Mononuclear cell (primary cell): ENCODE data around the gene ERLIN1. TPM values are rescaled to one million over a fixed set of nuclear protein-coding genes. Genes with fewer than 3 reads are reported as not detected.

ENCODE experiments used
- H3K27me3 ChIP-seq: 2 replicates; pipeline ENCODE4 v1.6.0; 2011; ENCODE audit warnings: low read length, control low read depth; ENCODE audit not compliant: insufficient read depth
- H3K4me1 ChIP-seq: 2 replicates; pipeline ENCODE4 v1.5.1; 2011; ENCODE audit warnings: mild to moderate bottlenecking, low read length, control low read depth; ENCODE audit not compliant: insufficient read depth
- H3K4me3 ChIP-seq: 2 replicates; pipeline ENCODE4 v1.5.1; 2011; ENCODE audit warnings: mild to moderate bottlenecking, low read length, moderate library complexity
- H3K9me3 ChIP-seq: 2 replicates; pipeline ENCODE4 v1.5.1; 2011; ENCODE audit warnings: low read depth, mild to moderate bottlenecking, control low read depth, low read length
- total RNA-seq: library from RNA; depleted of rRNA; stranded (reverse); fragments of >200 nt; gene quantifications from one replicate; pipeline ENCODE4 v1.2.3, GENCODE V29; 2012

The ERLIN1 gene
- total RNA-seq, 1 donor: 2.7 TPM

DNA sequence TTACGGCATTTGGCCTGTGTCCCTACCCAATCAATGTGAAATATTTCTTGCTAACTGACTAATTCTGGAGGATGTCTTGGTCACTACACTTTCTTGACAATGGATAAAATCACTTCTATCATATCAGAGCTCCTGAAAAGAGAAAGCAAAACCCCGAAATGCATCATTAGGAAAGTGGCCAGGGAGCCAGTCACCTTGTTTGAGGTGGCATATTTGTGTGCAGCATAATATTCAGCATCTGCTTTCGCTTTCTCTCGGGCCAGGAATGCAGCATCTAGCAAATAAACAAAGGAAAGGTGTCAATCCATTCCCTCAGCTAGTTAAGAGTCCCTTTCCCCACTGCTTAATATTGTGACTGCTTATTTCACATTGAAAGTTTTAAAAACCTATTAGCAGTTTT, 31.2 kb downstream of the ERLIN1 start:
- Histone ChIP-seq H3K4me1 (no peaks in the 10 kb centered on the region), H3K27me3 (no peaks in the 10 kb centered on the region), H3K9me3 (no peaks in the 10 kb centered on the region), H3K4me3 (no peak overlapping the region)

GRCh38 chr10:100153239-100153825, 32.5 kb downstream of the ERLIN1 start:
- H3K27me3 ChIP-seq: no peaks in the 10 kb centered on the region
- H3K9me3 ChIP-seq: no peaks in the 10 kb centered on the region
- no peak overlapping the region for H3K4me3 ChIP-seq
- no peaks in the 10 kb centered on the region for H3K4me1 ChIP-seq

GRCh38 chr10:100151723-100152300, 34.0 kb downstream of the ERLIN1 start:
- Histone ChIP-seq H3K9me3 (no peaks in the 10 kb centered on the region), H3K27me3 (no peaks in the 10 kb centered on the region), H3K4me1 (no peaks in the 10 kb centered on the region), H3K4me3 (no peak overlapping the region)

DNA sequence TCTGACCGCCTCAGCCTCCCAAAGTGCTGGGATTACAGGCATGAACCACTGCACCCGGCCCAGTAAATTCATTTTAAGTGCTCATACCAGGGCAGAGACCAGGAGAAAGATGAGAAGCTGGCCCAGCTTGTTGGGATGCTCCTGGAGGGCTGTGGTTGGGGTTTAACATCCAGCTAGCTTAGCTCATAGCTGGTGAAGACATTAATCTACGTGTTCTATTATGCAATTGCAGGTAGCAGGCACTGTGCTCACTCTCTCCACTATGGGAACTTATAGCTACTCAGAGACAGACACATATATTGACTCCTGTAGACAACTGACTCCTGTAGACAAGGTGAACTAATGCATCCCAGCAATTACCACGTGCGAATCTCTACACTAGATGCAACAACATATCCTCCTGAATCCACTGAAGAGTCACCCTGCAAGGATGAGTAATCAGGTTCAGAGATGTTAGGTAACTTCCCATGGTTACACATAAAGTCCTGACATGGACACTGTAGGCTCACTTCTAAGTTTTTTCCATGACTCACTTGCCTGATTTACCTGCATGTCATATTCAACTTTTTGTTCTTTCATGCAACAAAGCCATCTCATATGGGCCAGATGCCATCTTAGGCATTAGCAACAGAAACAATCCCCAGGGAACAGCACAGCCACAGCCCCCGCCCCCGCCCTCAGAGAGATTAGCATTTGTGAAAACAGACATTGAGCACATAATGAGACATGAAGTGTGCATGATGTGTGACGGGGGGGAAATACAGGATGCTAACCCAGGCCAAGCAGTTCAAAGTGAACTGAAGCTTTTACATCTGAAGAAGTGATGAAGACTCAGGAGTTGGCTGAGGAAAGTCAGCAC, 37.2 kb downstream of the ERLIN1 start:
- Histone ChIP-seq H3K27me3 (no peaks in the 10 kb centered on the region), H3K4me1 (no peaks in the 10 kb centered on the region)

DNA sequence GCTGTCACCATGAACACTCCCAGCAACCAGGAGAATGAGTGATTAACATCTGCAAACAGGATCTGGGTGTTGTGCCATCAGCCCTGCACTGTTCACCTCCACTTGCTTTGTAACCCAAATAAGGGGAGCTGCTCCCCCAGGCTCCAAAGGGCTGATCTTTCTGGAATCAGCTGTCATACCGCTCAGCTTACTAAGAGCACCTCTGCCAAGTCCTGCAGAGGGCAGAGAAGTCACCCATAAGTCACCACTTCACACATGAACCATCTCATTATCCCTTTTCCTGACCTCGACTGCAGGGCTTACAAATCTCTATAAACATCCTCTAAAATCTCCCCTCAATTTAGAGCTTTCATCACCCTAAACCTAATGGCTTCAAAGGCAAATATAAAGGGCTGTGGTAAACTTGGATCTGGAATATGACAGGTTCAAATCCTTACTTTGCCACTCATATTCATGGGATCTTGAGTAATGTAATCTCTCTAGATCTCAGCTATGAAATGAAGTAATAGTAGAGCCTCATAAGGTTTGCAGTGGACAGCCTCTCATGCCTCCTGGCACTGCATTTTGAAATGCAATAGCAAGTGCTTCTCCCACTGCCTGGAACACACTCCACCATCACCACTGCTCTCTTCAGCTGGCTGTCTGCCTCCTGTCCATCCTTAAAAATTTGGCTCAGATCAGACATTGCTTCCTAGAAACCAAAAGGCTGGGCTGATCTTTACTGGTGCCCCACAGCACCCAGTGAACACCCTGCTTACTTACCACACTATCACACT, 38.8 kb downstream of the ERLIN1 start:
- no peaks in the 10 kb centered on the region for H3K27me3 ChIP-seq
- no peak overlapping the region for H3K4me3 ChIP-seq
- H3K4me1 ChIP-seq: no peaks in the 10 kb centered on the region
- no peaks in the 10 kb centered on the region for H3K9me3 ChIP-seq

More for the DNA sequence above, 37.2 kb downstream of the ERLIN1 start:
- Histone ChIP-seq H3K9me3 (no peaks in the 10 kb centered on the region), H3K4me3 (no peak overlapping the region)

GRCh38 chr10:100146398-100146797, 39.4 kb downstream of the ERLIN1 start:
- H3K4me1 ChIP-seq: no peaks in the 10 kb centered on the region
- no peak overlapping the region for H3K4me3 ChIP-seq
- no peaks in the 10 kb centered on the region for H3K27me3 ChIP-seq
- H3K9me3 ChIP-seq: no peaks in the 10 kb centered on the region

- H3K4me3 ChIP-seq: no peak overlapping the region
- H3K27me3 ChIP-seq: no peaks in the 10 kb centered on the region
- no peaks in the 10 kb centered on the region for H3K9me3 ChIP-seq
- no peaks in the 10 kb centered on the region for H3K4me1 ChIP-seq
Observed at GRCh38 chr10:100143756-100144155, 42.1 kb downstream of the ERLIN1 start.

DNA sequence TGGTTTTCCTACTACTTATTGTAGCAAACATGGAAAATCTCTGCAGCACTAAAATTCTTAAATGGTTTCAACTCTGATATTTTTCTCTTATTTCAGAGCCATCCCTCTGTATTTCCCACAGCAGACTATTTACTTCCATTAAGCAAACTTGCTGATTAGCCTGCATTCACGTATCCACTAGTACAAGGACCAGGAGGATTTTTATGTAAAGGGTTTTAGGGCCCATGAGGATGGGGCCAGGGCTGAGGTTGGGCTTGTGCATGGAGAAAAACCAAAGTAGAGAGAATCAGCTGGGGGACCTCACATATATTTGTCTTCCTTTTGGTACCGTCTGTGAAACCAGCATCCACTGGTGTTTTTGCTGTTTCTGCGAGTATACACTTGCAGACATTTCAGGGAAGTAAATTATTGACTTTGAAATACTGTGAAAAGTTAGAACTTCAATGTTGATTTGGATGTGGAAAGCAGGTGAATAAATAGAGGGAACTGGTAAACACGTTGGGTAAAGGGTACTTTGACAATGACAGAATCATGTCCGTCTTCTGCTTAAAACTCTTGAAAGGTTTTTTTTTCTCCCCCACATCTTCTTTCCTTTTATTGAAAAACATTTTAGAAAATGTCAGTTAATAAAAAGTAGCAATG, 44.3 kb downstream of the ERLIN1 start:
- no peaks in the 10 kb centered on the region for H3K4me1 ChIP-seq
- no peaks in the 10 kb centered on the region for H3K27me3 ChIP-seq
- H3K4me3 ChIP-seq: no peak overlapping the region
- no peaks in the 10 kb centered on the region for H3K9me3 ChIP-seq

DNA sequence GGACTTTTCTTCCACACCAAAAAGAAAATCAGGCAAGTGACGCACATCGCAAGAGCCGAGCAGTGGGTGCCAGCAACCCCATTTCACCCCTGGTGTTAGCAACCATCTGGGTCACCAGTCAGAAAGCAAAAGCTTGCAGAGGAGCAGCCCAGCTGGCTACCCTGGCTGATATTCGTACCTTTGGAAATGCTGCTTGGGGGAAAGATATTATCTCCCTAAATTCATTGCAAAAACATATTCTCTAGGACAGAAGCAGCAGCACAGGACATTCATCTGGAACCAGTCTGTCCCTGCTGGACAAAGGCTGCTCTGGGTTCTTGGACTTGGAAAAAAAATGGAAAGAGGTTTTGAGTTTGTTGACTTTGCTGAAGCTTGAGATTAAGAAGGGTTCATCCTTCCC, 45.8 kb downstream of the ERLIN1 start:
- H3K27me3 ChIP-seq: no peaks in the 10 kb centered on the region
- H3K4me3 ChIP-seq: no peak overlapping the region
- no peaks in the 10 kb centered on the region for H3K4me1 ChIP-seq
- H3K9me3 ChIP-seq: peaks cover 4% of the 10 kb centered on the region

- H3K27me3 ChIP-seq: no peaks in the 10 kb centered on the region
- no peak overlapping the region for H3K4me3 ChIP-seq
- peaks cover 10% of the 10 kb centered on the region for H3K9me3 ChIP-seq
- H3K4me1 ChIP-seq: no peaks in the 10 kb centered on the region
Observed at GRCh38 chr10:100138921-100139496, 46.8 kb downstream of the ERLIN1 start.

DNA sequence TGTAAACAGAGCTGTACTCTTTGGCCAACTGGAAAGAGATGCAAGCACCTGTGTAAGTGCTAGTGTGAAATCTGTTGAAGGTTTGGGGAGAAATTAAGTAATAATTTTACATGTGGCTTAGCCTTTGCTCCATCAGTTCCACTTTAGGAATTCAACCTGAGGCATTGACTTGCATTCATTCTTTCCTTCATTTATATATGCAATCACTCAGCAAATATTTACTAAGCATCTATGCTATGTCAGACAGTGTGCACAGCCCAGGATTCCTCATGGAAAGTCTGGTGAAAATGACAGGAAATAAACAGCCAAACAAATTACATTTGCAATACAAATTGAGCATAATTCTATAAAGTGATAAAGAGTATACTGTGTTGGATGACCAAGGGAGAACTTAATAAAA, 50.3 kb downstream of the ERLIN1 start:
- H3K4me1 ChIP-seq: no peaks in the 10 kb centered on the region
- no peak overlapping the region for H3K4me3 ChIP-seq
- no peaks in the 10 kb centered on the region for H3K27me3 ChIP-seq

DNA sequence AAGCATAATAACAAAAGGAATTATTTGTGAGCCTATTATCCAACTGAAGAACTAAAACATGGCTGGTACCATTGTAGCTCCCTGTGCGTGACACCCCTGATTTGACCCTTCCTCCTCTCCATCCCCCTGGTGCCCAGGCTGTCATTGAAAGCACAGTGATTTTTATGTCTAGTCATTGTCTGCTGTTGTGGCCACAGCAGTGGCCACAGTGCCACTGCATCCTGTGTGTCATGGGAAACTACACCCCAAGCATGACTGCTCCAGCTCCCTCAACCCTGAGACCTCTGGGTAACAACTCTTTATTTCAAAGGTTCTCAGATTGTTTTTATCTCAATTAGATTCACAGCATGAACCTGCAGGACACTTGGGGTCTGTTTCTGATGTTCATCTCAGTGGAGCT, 52.0 kb downstream of the ERLIN1 start:
- no peaks in the 10 kb centered on the region for H3K27me3 ChIP-seq
- no peak overlapping the region for H3K4me3 ChIP-seq
- H3K9me3 ChIP-seq: peaks cover 10% of the 10 kb centered on the region
- no peaks in the 10 kb centered on the region for H3K4me1 ChIP-seq

More for the DNA sequence above, 50.3 kb downstream of the ERLIN1 start:
- H3K9me3 ChIP-seq: peaks cover 10% of the 10 kb centered on the region

- Histone ChIP-seq H3K4me3 (no peak overlapping the region), H3K9me3 (peaks cover 10% of the 10 kb centered on the region), H3K27me3 (no peaks in the 10 kb centered on the region), H3K4me1 (no peaks in the 10 kb centered on the region)
Observed at GRCh38 chr10:100132427-100132826, 53.4 kb downstream of the ERLIN1 start.

GRCh38 chr10:100131571-100131970, 54.3 kb downstream of the ERLIN1 start:
- Histone ChIP-seq H3K9me3 (peaks cover 10% of the 10 kb centered on the region), H3K4me1 (no peaks in the 10 kb centered on the region), H3K4me3 (no peak overlapping the region), H3K27me3 (no peaks in the 10 kb centered on the region)
